ENCODE measurements around the gene NAA20. TPM values are rescaled to one million over a fixed set of nuclear protein-coding genes. Genes with fewer than 3 reads are reported as not detected.

Gene NAA20
- total and polyA plus RNA-seq, 4 donors = 38.1 to 69.5 (median 48.3) TPM

DNA sequence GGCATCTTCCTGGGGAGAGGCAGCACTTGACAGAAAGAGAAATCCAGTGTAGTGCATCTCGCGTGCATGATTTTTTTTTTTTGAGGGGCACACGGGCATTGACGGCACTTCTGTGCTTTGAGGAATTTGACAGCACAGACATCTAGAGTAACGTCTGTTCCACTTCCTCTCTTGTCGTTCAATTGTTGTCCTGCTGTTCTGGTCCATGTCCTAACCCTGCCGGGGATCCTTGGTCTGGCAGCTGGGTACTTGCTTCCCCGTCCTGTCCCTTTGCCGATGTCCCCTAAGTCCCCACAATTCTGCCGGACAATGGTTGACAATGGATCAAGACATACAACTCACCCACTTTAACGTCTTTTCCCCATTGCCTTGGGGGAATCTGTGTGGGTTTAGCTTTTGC is 46.0 kb upstream of the NAA20 start:
- Histone ChIP-seq H3K27ac (ENCODE audit: low read depth in 1 of 2, low read length in 2 of 2) (no peak overlapping the region), H3K27me3 (ENCODE audit: control insufficient read depth in 1 of 2, insufficient read depth in 2 of 2, low read length in 1 of 2) (no peaks in the 10 kb centered on the region), H3K4me1 (ENCODE audit: control insufficient read depth in 1 of 2, insufficient read depth in 2 of 2, low read length in 2 of 2) (peaks cover 2 to 4% of the 10 kb centered on the region in 2 donors), H3K4me3 (ENCODE audit: low read length in 2 of 2) (no peak overlapping the region), H3K36me3 (ENCODE audit: control insufficient read depth in 1 of 2, insufficient read depth in 2 of 2, low read length in 1 of 2) (peaks cover 0 to 4% of the 10 kb centered on the region in 2 donors), H3K9me3 (ENCODE audit: control insufficient read depth, low read length) (no peaks in the 10 kb centered on the region)
- 81 to 85% methylated on average over 11 of the region's 11 CpGs for WGBS, 2 donors
- intact Hi-C loops (cut with DNase I) = loop anchor here in 1 of 2 donors (5.0 kb wide), 1 partner anchor 84 kb away; no protein-coding TSS in a partner anchor
- ATAC-seq (ENCODE audit: low FRiP score) (no peak), DNase-seq (no peak)

DNA sequence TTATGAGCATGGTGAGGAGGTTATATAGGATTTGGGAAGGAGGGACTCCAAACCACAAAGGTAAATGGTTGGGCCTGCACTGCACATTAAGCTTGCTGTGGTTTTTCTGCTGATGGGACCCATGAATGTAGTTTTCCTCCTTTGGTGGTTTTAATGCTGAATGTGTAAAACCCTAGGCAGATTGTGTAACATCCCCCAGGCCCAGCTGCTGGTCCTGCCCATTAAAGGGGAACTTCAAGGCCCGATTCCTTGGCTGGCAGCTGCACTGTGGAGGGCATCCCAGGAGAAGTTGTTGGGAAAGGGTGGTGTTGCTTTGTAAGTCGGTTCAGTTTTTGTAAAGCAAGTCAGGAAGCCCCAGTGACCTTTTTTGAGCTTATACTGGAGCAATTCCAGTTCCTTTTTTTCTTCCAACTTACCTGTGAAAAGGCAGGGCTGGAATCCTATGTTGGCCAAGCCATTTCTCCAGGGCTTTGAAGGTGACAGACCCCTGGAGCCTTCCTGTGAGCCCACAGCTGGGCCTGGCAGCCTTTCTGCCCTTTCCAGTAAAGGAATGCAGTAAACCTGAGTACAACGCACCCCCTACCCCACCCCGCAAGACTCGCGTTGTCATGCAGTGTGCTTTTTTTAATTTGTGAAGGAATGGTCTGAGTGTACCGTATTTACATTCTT is 43.1 kb upstream of the NAA20 start:
- no peaks in the 10 kb centered on the region for H3K27me3 ChIP-seq (ENCODE audit: control insufficient read depth in 1 of 2, insufficient read depth in 2 of 2, low read length in 1 of 2)
- H3K9me3 ChIP-seq (ENCODE audit: control insufficient read depth, low read length) = no peaks in the 10 kb centered on the region
- H3K4me1 ChIP-seq (ENCODE audit: control insufficient read depth in 1 of 2, insufficient read depth in 2 of 2, low read length in 2 of 2) = peaks cover 4 to 5% of the 10 kb centered on the region in 2 donors
- DNase-seq (peak; percentile 82 to 92), ATAC-seq (ENCODE audit: low FRiP score) (peak; percentile 82)
- H3K4me3 ChIP-seq (ENCODE audit: low read length in 2 of 2) = no peak overlapping the region
- intact Hi-C loops (cut with DNase I) = loop anchor here (2.0 to 5.0 kb wide), 2 partner anchors 29 to 87 kb away; no protein-coding TSS in a partner anchor
- 2 to 4% methylated on average over 7 of the region's 7 CpGs for WGBS, 2 donors
- H3K27ac ChIP-seq (ENCODE audit: low read depth in 1 of 2, low read length in 2 of 2) = peak overlapping the region; percentile 96 to 97
- H3K36me3 ChIP-seq (ENCODE audit: control insufficient read depth in 1 of 2, insufficient read depth in 2 of 2, low read length in 1 of 2) = peaks cover 0 to 2% of the 10 kb centered on the region in 2 donors

GRCh38 chr20:19974630-19975435 is 42.3 kb upstream of the NAA20 start:
- Histone ChIP-seq H3K4me1 (ENCODE audit: control insufficient read depth in 1 of 2, insufficient read depth in 2 of 2, low read length in 2 of 2) (peaks cover 4 to 5% of the 10 kb centered on the region in 2 donors), H3K27me3 (ENCODE audit: control insufficient read depth in 1 of 2, insufficient read depth in 2 of 2, low read length in 1 of 2) (no peaks in the 10 kb centered on the region), H3K9me3 (ENCODE audit: control insufficient read depth, low read length) (no peaks in the 10 kb centered on the region), H3K27ac (ENCODE audit: low read depth in 1 of 2, low read length in 2 of 2) (peak overlapping the region; percentile 96 to 97), H3K36me3 (ENCODE audit: control insufficient read depth in 1 of 2, insufficient read depth in 2 of 2, low read length in 1 of 2) (peaks cover 0 to under 1% of the 10 kb centered on the region in 2 donors), H3K4me3 (ENCODE audit: low read length in 2 of 2) (peak overlapping the region; percentile 35 to 79)
- WGBS, 2 donors = 0 to 3% methylated on average over 44 of the region's 44 CpGs
- DNase-seq (peak; percentile 94 to 95), ATAC-seq (ENCODE audit: low FRiP score) (peak; percentile 92)
- intact Hi-C loops (cut with DNase I) = loop anchor here (2.0 to 5.0 kb wide), 2 partner anchors 30 to 88 kb away; no protein-coding TSS in a partner anchor

GRCh38 chr20:19975436-19975799 is 41.7 kb upstream of the NAA20 start:
- intact Hi-C loops (cut with DNase I) = loop anchor here in 1 of 2 donors (2.0 to 5.0 kb wide), 2 partner anchors 31 to 88 kb away; no protein-coding TSS in a partner anchor
- H3K4me1 ChIP-seq (ENCODE audit: control insufficient read depth in 1 of 2, insufficient read depth in 2 of 2, low read length in 2 of 2) = peaks cover 4 to 5% of the 10 kb centered on the region in 2 donors
- WGBS, 2 donors = 2 to 6% methylated on average over 18 of the region's 18 CpGs
- no peaks in the 10 kb centered on the region for H3K9me3 ChIP-seq (ENCODE audit: control insufficient read depth, low read length)
- H3K27me3 ChIP-seq (ENCODE audit: control insufficient read depth in 1 of 2, insufficient read depth in 2 of 2, low read length in 1 of 2) = no peaks in the 10 kb centered on the region
- ATAC-seq (ENCODE audit: low FRiP score) (peak; percentile 20), DNase-seq (peak in 1 of 2 donors; percentile 64)
- H3K27ac ChIP-seq (ENCODE audit: low read depth in 1 of 2, low read length in 2 of 2) = peak overlapping the region; percentile 15 to 42
- H3K4me3 ChIP-seq (ENCODE audit: low read length in 2 of 2) = peak overlapping the region; percentile 35 to 79
- no peaks in the 10 kb centered on the region for H3K36me3 ChIP-seq (ENCODE audit: control insufficient read depth in 1 of 2, insufficient read depth in 2 of 2, low read length in 1 of 2)

GRCh38 chr20:19975901-19976300 is 41.3 kb upstream of the NAA20 start:
- Histone ChIP-seq H3K4me1 (ENCODE audit: control insufficient read depth in 1 of 2, insufficient read depth in 2 of 2, low read length in 2 of 2) (peaks cover 4 to 5% of the 10 kb centered on the region in 2 donors), H3K36me3 (ENCODE audit: control insufficient read depth in 1 of 2, insufficient read depth in 2 of 2, low read length in 1 of 2) (no peaks in the 10 kb centered on the region), H3K27me3 (ENCODE audit: control insufficient read depth in 1 of 2, insufficient read depth in 2 of 2, low read length in 1 of 2) (no peaks in the 10 kb centered on the region), H3K4me3 (ENCODE audit: low read length in 2 of 2) (peak overlapping the region; percentile 35 to 79), H3K27ac (ENCODE audit: low read depth in 1 of 2, low read length in 2 of 2) (peak overlapping the region; percentile 85 to 90), H3K9me3 (ENCODE audit: control insufficient read depth, low read length) (no peaks in the 10 kb centered on the region)
- intact Hi-C loops (cut with DNase I) = loop anchor here in 1 of 2 donors (2.0 to 5.0 kb wide), 2 partner anchors 31 to 89 kb away; no protein-coding TSS in a partner anchor
- 2 to 5% methylated on average over 9 of the region's 9 CpGs for WGBS, 2 donors
- DNase-seq (no peak), ATAC-seq (ENCODE audit: low FRiP score) (no peak)

DNA sequence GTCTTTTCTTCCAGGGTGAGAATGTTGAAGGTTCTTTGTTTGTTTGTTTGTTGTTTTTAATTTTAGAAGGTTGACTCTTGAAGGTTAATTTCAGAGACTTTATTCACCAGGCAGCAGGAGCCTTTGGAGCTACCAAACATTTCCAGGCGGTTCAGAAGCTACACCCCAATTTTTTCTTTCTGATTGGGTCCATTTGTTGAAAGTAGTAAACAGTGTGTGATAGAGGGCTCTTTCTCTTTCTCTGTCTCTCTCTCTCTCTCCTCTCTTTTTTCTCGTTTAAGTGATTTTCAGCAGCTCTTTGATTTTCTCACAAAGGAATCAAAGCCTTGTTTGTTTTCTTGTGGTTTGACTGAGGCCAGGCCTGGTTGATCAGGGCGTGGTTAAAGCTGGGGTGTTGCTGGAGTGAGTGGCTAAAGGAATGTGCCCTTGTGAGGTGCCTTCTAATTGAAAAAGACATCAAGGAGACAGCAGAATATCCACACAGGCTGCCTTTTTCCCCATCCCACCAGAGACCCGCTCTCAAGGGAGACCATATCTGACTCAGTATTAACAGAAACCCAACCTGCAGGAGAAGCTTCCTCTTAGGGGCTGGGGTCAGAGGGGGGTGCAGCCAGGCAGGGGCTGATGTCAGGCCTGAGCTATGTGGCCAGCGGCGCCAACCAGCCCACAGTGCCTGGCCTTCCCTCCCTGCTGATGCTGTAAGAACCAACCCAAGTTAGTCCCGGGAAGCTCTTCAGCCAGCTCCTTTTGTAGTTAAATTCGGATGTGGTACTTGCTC is 40.4 kb upstream of the NAA20 start:
- Histone ChIP-seq H3K36me3 (ENCODE audit: control insufficient read depth in 1 of 2, insufficient read depth in 2 of 2, low read length in 1 of 2) (no peaks in the 10 kb centered on the region), H3K27me3 (ENCODE audit: control insufficient read depth in 1 of 2, insufficient read depth in 2 of 2, low read length in 1 of 2) (no peaks in the 10 kb centered on the region), H3K4me1 (ENCODE audit: control insufficient read depth in 1 of 2, insufficient read depth in 2 of 2, low read length in 2 of 2) (peaks cover 4 to 5% of the 10 kb centered on the region in 2 donors), H3K9me3 (ENCODE audit: control insufficient read depth, low read length) (no peaks in the 10 kb centered on the region), H3K4me3 (ENCODE audit: low read length in 2 of 2) (peak overlapping the region; percentile 35 to 79), H3K27ac (ENCODE audit: low read depth in 1 of 2, low read length in 2 of 2) (peak overlapping the region; percentile 85 to 96)
- DNase-seq (peak; percentile 84 to 90), ATAC-seq (ENCODE audit: low FRiP score) (peak; percentile 66)
- intact Hi-C loops (cut with DNase I) = loop anchor here in 1 of 2 donors (5.0 kb wide), 1 partner anchor 89 kb away; no protein-coding TSS in a partner anchor
- WGBS, 2 donors = 4 to 5% methylated on average over 8 of the region's 8 CpGs

DNA sequence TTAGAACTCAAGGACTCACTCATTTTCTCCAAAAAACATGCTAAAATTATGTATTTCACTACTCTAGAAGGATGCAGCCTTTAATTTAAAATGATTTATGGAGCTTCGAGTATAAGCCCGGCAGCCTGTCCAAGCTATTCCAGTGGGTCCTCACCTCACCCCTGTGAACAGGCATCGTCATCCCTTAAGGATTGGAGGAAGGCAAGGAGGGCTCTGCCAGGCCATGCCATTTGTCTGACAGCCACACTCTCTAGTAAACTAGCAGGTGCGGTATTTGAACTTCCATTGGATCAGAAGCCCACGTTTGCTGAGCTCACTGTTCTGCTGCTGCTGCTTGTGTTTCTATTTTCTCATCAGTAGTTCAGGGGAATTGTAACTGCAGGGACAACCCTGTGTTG is 39.8 kb upstream of the NAA20 start:
- H3K27ac ChIP-seq (ENCODE audit: low read depth in 1 of 2, low read length in 2 of 2) = peak overlapping the region; percentile 23 to 96
- no peaks in the 10 kb centered on the region for H3K9me3 ChIP-seq (ENCODE audit: control insufficient read depth, low read length)
- DNase-seq (no peak), ATAC-seq (ENCODE audit: low FRiP score) (no peak)
- no peaks in the 10 kb centered on the region for H3K27me3 ChIP-seq (ENCODE audit: control insufficient read depth in 1 of 2, insufficient read depth in 2 of 2, low read length in 1 of 2)
- H3K36me3 ChIP-seq (ENCODE audit: control insufficient read depth in 1 of 2, insufficient read depth in 2 of 2, low read length in 1 of 2) = no peaks in the 10 kb centered on the region
- peaks cover 4 to 5% of the 10 kb centered on the region in 2 donors for H3K4me1 ChIP-seq (ENCODE audit: control insufficient read depth in 1 of 2, insufficient read depth in 2 of 2, low read length in 2 of 2)
- WGBS, 2 donors = 1 to 8% methylated on average over 5 of the region's 5 CpGs
- intact Hi-C loops (cut with DNase I) = loop anchor here in 1 of 2 donors (5.0 kb wide), 1 partner anchor 90 kb away; no protein-coding TSS in a partner anchor
- H3K4me3 ChIP-seq (ENCODE audit: low read length in 2 of 2) = peak overlapping the region; percentile 31 to 79
